LNCAP (cell line): ENCODE results near the gene PIPOX.

Experiments
- CTCF ChIP-seq: fragments of 450-650 bp; IDR thresholded peaks from 2 replicates; pipeline ENCODE4 v1.5.1; 2017; ENCODE audit warnings: mild to moderate bottlenecking

Gene PIPOX

DNA sequence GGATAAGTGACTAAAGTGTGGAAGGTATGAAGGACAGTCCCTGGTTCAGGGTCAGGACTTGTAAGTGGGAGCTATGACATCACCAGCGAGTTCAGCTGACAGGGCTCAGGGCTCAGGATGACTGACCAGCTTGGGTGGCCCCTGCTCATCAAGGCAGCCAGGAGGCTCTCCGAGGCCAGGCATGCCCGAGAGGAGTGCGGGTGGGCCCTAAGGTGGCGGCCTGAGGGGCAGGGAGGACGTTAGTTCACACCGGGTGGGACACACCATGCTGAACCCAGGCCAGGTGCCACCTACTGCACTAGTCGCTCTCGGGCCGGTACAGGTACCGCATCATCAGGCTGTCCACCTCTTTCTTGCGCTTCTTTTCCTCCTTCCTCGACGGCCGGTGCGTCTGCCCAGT, 36.5 kb downstream of the PIPOX start:
- TF ChIP-seq CTCF = no peak

DNA sequence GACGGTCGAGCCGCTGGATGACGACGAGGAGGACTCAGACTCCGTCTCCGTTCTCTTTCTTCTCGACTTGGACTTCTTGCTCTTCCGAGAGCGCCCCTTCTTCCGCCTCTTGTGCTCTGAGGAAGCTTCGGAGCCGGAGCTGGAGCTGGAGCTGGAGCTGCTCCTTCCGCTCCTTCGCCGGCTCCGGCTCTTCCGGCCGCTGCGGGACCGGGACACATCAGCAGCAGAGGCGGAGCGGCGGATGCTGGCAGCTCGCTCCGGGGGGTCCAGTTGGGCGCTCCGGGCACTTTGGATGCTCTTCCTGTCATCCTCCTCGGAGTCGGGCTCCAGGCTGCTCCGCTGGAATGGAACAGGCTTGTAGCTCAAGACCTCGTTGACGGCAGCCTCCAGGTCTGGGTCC, 36.9 kb downstream of the PIPOX start:
- TF ChIP-seq CTCF = no peak

DNA sequence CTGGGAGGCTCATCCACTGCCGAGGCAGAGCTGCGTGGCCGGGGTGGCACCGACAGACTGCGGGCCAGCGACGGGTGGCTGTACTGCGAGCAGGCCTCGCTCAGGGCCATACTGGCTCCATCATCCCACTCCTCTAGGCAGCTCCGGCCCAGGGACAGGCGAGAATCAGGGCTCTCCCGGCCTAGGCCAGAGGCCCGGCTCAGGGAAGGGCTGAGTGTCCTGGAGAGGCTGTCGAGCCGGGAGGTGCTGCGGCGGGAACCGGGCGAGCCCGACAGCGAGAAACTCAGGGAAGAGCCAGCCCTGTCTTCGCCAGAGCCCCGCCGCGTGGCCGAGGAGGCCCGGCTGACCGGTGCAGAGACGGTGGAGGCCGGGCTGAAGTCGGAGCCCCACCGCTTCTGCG, 37.4 kb downstream of the PIPOX start:
- TF ChIP-seq CTCF = no peak

DNA sequence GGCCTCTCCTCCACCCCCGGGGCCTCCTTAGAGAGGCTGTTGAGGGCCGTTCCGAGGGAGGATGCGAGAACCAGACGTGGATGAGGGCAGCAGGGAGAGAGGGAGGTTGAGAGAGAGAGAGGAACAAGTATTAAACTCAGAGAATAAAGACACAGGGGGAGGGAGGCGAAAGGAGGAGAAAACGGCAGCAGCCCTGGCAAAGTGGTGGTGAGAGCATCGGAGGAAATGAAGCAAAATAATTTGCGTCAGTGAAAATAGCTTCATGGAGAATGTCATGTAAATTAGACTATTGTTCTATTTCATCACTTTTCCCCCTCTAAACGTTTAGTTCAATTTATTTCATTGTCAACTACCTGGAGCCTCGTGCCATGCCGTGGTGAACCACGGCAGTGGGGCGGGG, 38.0 kb downstream of the PIPOX start:
- no peak for TF ChIP-seq CTCF

- no peak for TF ChIP-seq CTCF
Measured at GRCh38 chr17:29084541-29085146, 41.7 kb downstream of the PIPOX start.

DNA sequence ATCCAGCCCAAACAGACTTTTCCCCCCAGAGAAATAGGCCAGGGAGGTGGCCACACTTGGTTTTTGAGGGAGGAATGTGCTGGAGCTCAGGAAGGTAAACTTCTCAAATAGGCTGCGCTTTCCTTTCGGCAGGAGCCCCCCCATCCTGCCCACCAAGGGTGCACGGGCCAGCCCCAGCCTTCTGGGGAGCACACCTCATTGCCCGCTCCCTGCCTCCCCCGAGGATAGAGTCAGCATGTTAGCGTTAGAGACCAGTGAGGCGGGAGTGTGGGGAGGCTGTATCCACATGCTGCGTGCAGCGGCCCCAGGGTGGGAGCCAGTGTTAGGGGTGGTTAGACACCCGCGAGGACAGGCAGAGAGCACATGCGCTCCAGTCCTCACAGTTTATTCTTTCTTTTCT, 42.3 kb downstream of the PIPOX start:
- TF ChIP-seq CTCF = no peak

- TF ChIP-seq CTCF = no peak
Measured at GRCh38 chr17:29086628-29087332, 43.8 kb downstream of the PIPOX start.
